Measurements from ENCODE around the gene HS3ST2. TPM values are rescaled to one million over a fixed set of nuclear protein-coding genes. Genes with fewer than 3 reads are reported as not detected.

HS3ST2 gene
- polyA plus RNA-seq, 1 of the 3 experiments (the other 2 are of a cell fraction) = not detected

DNA sequence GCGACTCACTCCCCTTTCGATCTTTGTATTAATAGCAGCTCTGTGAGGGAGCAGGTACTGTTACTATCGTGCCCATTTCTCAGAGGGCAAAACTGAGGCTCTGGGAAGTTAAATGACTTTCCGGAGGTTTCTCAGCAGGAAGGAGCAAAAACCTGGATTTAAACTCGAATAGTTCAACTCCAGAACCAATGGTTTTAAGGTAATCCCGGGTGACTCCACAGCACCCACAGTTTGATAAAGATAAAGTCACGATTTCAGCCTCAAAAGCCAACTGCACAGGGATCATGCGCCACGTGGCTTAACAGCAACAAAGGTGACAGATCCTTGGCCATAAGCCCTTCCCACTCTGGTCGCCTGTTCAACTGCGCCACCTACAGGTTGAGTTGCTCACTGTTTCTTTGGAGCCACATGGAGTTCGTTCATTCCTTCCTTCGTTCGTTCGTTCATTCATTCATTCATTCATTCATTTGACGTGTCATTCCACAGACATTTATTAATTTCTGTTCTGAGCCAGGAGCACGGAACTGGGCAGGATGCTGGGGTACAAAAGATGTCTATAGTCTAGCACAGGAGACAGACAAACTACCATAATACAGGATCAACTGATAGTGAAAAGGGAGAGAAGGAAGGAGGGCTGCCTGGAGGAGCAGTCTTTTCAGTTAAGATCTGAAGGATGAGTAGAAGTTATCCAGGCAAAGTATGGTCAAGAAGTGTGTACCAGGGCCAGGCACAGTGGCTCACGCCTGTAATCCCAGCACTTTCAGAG is 134.8 kb downstream of the HS3ST2 start:
- Histone ChIP-seq H3K9me2 (no peaks in the 10 kb centered on the region), H3K4me2 (no peak overlapping the region), H3K79me2 (ENCODE audit: insufficient read depth) (no peaks in the 10 kb centered on the region), H3K27ac (ENCODE audit: low read depth in 2 of 2, low read length in 1 of 2) (no peak overlapping the region), H3K9ac (no peak overlapping the region), H3K9me3 (no peaks in the 10 kb centered on the region), H3K27me3 (ENCODE audit: insufficient read depth) (no peaks in the 10 kb centered on the region), H3K4me1 (ENCODE audit: control insufficient read depth in 1 of 2, insufficient read depth in 2 of 2, low read depth in 1 of 2, low read length in 1 of 2) (no peaks in the 10 kb centered on the region), H4K20me1 (ENCODE audit: insufficient read depth) (no peaks in the 10 kb centered on the region), H2AFZ (ENCODE audit: low read depth) (no peak overlapping the region), H3K36me3 (replicated peaks in 1 of 2; ENCODE audit: control insufficient read depth in 1 of 2, insufficient read depth in 2 of 2, low read length in 1 of 2) (no peaks in the 10 kb centered on the region), H3F3A (replicated peaks; ENCODE audit: insufficient read depth) (no peaks in the 10 kb centered on the region), H3K4me3 (ENCODE audit: low read depth in 2 of 2, low read length in 1 of 2) (peak overlapping the region in 1 of 2 experiments; percentile 46; a peak in 1 of 4 replicates)
- WGBS (ENCODE audit: low lambda C conversion rate) = 31% methylated on average over 18 of the region's 18 CpGs
- POLR2A ChIA-PET = no interaction called here
- DNase-seq = peak; percentile 77
- no peak for TF ChIP-seq FOXJ3 (CRISPR knock-in tag; IDR thresholded peaks at IDR 0.05)
- no peak for TF ChIP-seq TCF12 (IDR thresholded peaks at IDR 0.05)
- TF ChIP-seq, protein P1, sequence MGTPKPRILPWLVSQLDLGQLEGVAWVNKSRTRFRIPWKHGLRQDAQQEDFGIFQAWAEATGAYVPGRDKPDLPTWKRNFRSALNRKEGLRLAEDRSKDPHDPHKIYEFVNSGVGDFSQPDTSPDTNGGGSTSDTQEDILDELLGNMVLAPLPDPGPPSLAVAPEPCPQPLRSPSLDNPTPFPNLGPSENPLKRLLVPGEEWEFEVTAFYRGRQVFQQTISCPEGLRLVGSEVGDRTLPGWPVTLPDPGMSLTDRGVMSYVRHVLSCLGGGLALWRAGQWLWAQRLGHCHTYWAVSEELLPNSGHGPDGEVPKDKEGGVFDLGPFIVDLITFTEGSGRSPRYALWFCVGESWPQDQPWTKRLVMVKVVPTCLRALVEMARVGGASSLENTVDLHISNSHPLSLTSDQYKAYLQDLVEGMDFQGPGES (IDR thresholded peaks at IDR 0.05; ENCODE audit: low read depth, low read length) = no peak
- peak; percentile 52 for TF ChIP-seq SMC3 (IDR thresholded peaks at IDR 0.05; ENCODE audit: low read depth, low read length)
- TF ChIP-seq MAX (IDR thresholded peaks at IDR 0.05; ENCODE audit: low read depth) = peak; percentile 63; the same call in 1 of the 2 replicates
- peak; percentile 72 for TF ChIP-seq RAD21 (IDR thresholded peaks at IDR 0.05; ENCODE audit: low read length)
- peak; percentile 95 for TF ChIP-seq MXI1 (IDR thresholded peaks at IDR 0.05; ENCODE audit: low read depth, low read length)
- no peak for TF ChIP-seq MEF2A (IDR thresholded peaks at IDR 0.05; ENCODE audit: borderline replicate concordance, low read depth)
- TF ChIP-seq, protein P2, sequence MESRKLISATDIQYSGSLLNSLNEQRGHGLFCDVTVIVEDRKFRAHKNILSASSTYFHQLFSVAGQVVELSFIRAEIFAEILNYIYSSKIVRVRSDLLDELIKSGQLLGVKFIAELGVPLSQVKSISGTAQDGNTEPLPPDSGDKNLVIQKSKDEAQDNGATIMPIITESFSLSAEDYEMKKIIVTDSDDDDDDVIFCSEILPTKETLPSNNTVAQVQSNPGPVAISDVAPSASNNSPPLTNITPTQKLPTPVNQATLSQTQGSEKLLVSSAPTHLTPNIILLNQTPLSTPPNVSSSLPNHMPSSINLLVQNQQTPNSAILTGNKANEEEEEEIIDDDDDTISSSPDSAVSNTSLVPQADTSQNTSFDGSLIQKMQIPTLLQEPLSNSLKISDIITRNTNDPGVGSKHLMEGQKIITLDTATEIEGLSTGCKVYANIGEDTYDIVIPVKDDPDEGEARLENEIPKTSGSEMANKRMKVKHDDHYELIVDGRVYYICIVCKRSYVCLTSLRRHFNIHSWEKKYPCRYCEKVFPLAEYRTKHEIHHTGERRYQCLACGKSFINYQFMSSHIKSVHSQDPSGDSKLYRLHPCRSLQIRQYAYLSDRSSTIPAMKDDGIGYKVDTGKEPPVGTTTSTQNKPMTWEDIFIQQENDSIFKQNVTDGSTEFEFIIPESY (IDR thresholded peaks at IDR 0.05; ENCODE audit: borderline replicate concordance, low read depth) = no peak
- TF ChIP-seq RFX5 (IDR thresholded peaks at IDR 0.05; ENCODE audit: low read length) = no peak
- TF ChIP-seq CHD2 (IDR thresholded peaks at IDR 0.05; ENCODE audit: low read length, partially characterized antibody) = no peak
- TF ChIP-seq, protein P3, sequence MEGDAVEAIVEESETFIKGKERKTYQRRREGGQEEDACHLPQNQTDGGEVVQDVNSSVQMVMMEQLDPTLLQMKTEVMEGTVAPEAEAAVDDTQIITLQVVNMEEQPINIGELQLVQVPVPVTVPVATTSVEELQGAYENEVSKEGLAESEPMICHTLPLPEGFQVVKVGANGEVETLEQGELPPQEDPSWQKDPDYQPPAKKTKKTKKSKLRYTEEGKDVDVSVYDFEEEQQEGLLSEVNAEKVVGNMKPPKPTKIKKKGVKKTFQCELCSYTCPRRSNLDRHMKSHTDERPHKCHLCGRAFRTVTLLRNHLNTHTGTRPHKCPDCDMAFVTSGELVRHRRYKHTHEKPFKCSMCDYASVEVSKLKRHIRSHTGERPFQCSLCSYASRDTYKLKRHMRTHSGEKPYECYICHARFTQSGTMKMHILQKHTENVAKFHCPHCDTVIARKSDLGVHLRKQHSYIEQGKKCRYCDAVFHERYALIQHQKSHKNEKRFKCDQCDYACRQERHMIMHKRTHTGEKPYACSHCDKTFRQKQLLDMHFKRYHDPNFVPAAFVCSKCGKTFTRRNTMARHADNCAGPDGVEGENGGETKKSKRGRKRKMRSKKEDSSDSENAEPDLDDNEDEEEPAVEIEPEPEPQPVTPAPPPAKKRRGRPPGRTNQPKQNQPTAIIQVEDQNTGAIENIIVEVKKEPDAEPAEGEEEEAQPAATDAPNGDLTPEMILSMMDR (IDR thresholded peaks at IDR 0.05) = peak; percentile 66
- no peak for TF ChIP-seq NFIC (IDR thresholded peaks at IDR 0.05; ENCODE audit: borderline replicate concordance)
- TF ChIP-seq POLR2AphosphoS5 (IDR thresholded peaks at IDR 0.05; ENCODE audit: low read depth, low read length) = no peak
- TF ChIP-seq SIN3A (IDR thresholded peaks at IDR 0.05; ENCODE audit: borderline replicate concordance, low read depth, low read length) = no peak
- CTCF ChIA-PET = interaction anchor here (1.0 to 1.6 kb wide), 4 partner anchors 12 to 55 kb away, joined by 3 to 5 read pairs (median 4); no protein-coding TSS in a partner anchor
